ENCODE measurements around the gene HAUS8.
A peak's percentile ranks its signal among the peaks of the same experiment; 100 is the strongest.

The HAUS8 gene

DNA sequence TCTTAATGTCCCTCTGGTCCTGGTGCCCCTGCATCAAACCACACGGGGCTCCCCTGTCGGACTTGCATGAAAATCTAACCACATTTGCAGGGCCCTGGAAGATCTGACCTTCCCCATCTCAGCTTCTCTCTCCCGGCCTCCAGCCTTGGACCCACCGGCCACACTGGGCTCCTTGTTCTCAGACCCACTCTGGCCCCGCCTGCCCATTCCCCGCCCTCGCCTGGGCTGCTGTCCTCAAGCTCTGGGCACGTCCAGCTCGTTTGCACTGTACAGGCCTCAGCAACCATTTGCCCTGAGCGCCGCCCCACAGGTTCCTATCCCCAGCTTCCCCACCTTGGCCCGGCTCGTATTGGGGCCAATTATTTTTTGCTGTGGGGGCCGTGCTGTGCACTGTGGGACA, 10.9 kb upstream of the HAUS8 start:
- no peaks in the 10 kb centered on the region for H3K27me3 ChIP-seq
- no peaks in the 10 kb centered on the region for H3K9me3 ChIP-seq
- TF ChIP-seq, protein P1, sequence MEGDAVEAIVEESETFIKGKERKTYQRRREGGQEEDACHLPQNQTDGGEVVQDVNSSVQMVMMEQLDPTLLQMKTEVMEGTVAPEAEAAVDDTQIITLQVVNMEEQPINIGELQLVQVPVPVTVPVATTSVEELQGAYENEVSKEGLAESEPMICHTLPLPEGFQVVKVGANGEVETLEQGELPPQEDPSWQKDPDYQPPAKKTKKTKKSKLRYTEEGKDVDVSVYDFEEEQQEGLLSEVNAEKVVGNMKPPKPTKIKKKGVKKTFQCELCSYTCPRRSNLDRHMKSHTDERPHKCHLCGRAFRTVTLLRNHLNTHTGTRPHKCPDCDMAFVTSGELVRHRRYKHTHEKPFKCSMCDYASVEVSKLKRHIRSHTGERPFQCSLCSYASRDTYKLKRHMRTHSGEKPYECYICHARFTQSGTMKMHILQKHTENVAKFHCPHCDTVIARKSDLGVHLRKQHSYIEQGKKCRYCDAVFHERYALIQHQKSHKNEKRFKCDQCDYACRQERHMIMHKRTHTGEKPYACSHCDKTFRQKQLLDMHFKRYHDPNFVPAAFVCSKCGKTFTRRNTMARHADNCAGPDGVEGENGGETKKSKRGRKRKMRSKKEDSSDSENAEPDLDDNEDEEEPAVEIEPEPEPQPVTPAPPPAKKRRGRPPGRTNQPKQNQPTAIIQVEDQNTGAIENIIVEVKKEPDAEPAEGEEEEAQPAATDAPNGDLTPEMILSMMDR (IDR thresholded peaks at IDR 0.05), result no peak
- H3K4me1 ChIP-seq (ENCODE audit: control insufficient read depth in 1 of 2, insufficient read depth in 1 of 2, low read depth in 1 of 2, low read length in 1 of 2), result peaks cover 34 to 38% of the 10 kb centered on the region in 2 experiments
- no peak overlapping the region for H3K4me3 ChIP-seq (ENCODE audit: low read depth in 1 of 2, low read length in 1 of 2)
- H3K27ac ChIP-seq, result peak overlapping the region; percentile 35
- H3K36me3 ChIP-seq, result peaks cover 37% of the 10 kb centered on the region

DNA sequence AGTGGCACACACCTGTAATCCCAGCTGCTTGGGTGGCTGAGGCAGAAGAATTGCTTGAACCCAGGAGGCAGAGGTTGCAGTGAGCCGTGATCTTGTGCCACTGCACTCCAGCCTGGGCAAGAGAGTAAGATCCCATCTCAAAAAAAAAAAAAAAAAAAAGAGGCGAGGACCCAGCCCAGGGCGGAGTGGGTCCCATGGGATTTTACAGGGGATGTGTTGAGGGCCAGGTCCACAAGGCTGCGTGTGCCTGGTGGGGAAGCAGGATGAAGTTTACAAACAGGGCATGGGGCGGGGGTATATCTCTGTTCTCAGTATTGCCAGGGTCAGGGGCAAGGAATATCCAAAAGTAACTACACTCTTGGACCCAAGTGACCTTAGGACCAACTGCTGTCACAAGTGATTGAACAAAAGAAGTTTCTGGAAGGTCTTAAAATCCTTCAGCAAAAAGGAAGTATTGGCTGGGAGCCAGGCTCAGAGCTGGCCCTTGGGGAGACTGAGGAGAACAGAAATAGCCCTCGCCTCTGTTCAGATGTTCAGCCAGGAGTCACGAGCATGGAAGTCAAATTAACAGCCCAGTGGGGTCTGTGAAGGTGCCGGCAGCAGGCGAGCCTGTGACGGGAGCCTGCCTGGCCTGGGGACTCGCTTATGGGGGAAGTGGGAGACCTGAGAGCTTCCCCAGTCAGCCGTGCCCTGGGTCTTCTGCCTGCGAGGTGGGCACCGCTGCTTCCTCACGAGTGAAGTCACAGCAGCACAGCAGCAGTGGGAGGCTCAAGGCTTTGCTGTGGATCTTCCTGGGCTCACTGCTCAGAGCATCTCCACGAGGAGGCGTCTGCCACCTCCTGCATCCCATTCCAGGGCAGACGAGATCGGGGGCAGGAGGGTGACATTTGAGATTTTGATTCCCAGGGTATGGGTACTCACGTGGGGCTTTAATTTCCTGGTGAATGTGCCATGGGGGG, 6.7 kb upstream of the HAUS8 start:
- Histone ChIP-seq H3K36me3 (peaks cover 44% of the 10 kb centered on the region), H3K9me3 (no peaks in the 10 kb centered on the region), H3K27me3 (no peaks in the 10 kb centered on the region), H3K4me3 (ENCODE audit: low read depth in 1 of 2, low read length in 1 of 2) (no peak overlapping the region), H3K27ac (peak overlapping the region; percentile 47), H3K4me1 (ENCODE audit: control insufficient read depth in 1 of 2, insufficient read depth in 1 of 2, low read depth in 1 of 2, low read length in 1 of 2) (peaks cover 33 to 41% of the 10 kb centered on the region in 2 experiments)
- TF ChIP-seq, protein P1 (IDR thresholded peaks at IDR 0.05), result no peak

DNA sequence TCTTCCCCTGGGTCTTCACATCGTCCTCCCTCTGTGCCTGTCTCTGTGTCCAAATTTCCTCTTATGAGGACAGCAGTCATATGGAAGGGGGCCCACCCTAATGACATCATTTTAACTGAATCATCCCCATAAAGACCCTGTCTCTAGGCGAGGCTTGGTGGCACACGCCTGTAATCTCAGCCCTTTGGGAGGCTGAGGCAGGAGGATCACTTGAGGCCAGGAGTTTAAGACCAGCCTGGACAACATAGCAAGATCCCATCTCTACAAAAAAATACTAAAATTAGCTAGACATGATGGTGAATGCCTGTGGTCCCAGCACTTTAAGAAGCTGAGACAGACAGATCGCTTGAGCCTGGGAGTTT, 5.2 kb upstream of the HAUS8 start:
- Histone ChIP-seq H3K4me1 (ENCODE audit: control insufficient read depth in 1 of 2, insufficient read depth in 1 of 2, low read depth in 1 of 2, low read length in 1 of 2) (peaks cover 39 to 43% of the 10 kb centered on the region in 2 experiments), H3K36me3 (peaks cover 32% of the 10 kb centered on the region), H3K4me3 (ENCODE audit: low read depth in 1 of 2, low read length in 1 of 2) (no peak overlapping the region), H3K27ac (peak overlapping the region; percentile 93), H3K9me3 (no peaks in the 10 kb centered on the region), H3K27me3 (no peaks in the 10 kb centered on the region)
- TF ChIP-seq, protein P1 (IDR thresholded peaks at IDR 0.05), result no peak

DNA sequence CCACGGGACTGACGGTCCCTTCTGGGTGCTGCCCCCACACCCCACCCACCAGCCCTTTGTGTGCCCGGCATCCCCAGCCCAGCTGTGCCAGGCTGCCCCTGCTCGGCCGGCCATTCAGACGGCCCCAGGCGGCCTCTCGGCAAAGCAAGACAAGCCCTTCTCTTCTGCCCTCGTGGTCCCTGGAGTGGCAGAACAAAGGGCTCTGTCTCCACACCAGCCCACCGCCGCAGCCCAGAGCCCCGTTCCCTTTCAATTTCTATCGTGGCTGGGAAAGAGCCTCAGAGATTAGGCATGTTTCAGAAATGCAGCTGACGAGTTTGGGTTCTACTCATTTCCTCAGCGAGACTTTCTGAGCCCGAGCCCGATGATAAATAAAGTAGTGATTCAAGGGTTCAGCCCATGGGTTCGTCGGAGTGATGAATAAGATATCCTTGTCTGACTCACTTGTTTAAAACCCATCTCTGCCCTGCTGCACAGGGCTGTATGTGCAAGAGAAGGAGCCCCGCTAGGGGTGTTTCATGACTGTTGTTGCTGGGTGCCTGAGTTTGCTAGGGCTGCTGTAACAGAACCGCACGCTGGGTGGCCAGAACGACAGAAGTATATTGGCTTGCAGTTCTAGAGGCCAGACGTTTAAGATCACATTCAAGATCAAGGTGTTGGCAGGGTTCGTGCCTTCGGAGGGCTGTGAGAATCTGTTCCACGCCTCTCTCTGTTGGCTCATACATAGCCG, 4.6 kb upstream of the HAUS8 start:
- Histone ChIP-seq H3K4me1 (ENCODE audit: control insufficient read depth in 1 of 2, insufficient read depth in 1 of 2, low read depth in 1 of 2, low read length in 1 of 2) (peaks cover 41 to 45% of the 10 kb centered on the region in 2 experiments), H3K4me3 (ENCODE audit: low read depth in 1 of 2, low read length in 1 of 2) (no peak overlapping the region), H3K9me3 (no peaks in the 10 kb centered on the region), H3K27ac (peak overlapping the region; percentile 93), H3K36me3 (peaks cover 32% of the 10 kb centered on the region), H3K27me3 (no peaks in the 10 kb centered on the region)
- TF ChIP-seq, protein P1 (IDR thresholded peaks at IDR 0.05), result no peak

DNA sequence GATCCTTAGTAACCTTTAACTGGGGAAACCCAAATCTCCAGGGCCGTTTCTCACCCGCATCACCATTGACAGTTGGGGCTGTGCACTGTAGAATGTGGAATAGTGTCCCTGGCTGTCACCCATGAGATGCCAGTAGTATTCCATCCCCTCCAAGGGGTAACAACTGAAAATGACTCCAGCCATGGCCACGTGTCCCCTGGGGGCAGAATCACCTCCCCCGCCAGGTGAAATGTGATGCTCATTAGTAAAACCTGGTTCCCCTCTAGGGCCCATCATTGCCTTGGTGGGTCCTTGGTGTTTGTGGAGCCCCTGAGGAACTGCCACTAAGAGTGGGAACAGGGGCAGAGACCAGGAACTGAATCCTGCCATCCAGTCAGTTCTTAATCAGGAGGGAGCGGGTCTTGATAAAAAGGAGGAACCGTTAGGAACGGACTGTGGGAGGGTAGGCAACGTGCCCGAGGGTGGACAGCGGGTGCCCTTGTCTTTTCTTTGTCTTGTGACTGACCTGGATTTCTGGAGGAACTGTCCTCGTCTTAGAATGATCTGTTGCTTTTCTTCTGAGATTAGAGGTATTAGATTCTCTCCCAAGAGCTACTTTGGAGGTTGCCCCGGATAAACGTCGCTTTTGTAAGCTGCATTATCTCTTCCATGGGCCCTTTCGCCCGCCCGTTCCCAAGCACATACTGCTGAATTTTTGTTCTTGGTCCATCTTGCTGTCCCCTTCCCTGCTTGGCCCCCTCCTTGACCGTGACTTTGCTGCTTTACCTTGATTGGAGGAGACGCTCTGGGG, 3.9 kb upstream of the HAUS8 start:
- Histone ChIP-seq H3K9me3 (no peaks in the 10 kb centered on the region), H3K27me3 (no peaks in the 10 kb centered on the region), H3K4me3 (ENCODE audit: low read depth in 1 of 2, low read length in 1 of 2) (peak overlapping the region in 1 of 2 experiments; percentile 91), H3K4me1 (ENCODE audit: control insufficient read depth in 1 of 2, insufficient read depth in 1 of 2, low read depth in 1 of 2, low read length in 1 of 2) (peaks cover 48 to 52% of the 10 kb centered on the region in 2 experiments), H3K27ac (peak overlapping the region; percentile 93), H3K36me3 (peaks cover 32% of the 10 kb centered on the region)
- TF ChIP-seq, protein P1 (IDR thresholded peaks at IDR 0.05), result no peak
